IMR-90 (cell line): ENCODE measurements around the gene FLOT2.

ENCODE experiments used
- CEBPB ChIP-seq: IDR thresholded peaks from 2 replicates; pipeline ENCODE4 v1.6.1; 2012; ENCODE audit warnings: low read depth, low read length, improper control_type of control experiment
- CHD1 ChIP-seq: IDR thresholded peaks from 2 replicates; pipeline ENCODE4 v1.6.1; 2012; ENCODE audit warnings: low read depth, low read length, improper control_type of control experiment
- MAZ ChIP-seq: IDR thresholded peaks from 2 replicates; pipeline ENCODE4 v1.6.1; 2012; ENCODE audit warnings: low read depth, mild to moderate bottlenecking, low read length, improper control_type of control experiment, moderate library complexity, borderline replicate concordance
- POLR2A ChIP-seq: IDR thresholded peaks from 2 replicates; pipeline ENCODE4 v1.6.1; 2012; ENCODE audit warnings: mild to moderate bottlenecking, low read depth, low read length
- TF ChIP-seq, protein P1 (sequence below): conservative IDR thresholded peaks from 2 replicates; pipeline ENCODE4 v1.5.1; 2012; ENCODE audit warnings: mild to moderate bottlenecking, low read depth, low read length, improper control_type of control experiment

GRCh38 chr17:28873839-28874238 is 23.7 kb downstream of the FLOT2 start:
- TF ChIP-seq, protein P1, sequence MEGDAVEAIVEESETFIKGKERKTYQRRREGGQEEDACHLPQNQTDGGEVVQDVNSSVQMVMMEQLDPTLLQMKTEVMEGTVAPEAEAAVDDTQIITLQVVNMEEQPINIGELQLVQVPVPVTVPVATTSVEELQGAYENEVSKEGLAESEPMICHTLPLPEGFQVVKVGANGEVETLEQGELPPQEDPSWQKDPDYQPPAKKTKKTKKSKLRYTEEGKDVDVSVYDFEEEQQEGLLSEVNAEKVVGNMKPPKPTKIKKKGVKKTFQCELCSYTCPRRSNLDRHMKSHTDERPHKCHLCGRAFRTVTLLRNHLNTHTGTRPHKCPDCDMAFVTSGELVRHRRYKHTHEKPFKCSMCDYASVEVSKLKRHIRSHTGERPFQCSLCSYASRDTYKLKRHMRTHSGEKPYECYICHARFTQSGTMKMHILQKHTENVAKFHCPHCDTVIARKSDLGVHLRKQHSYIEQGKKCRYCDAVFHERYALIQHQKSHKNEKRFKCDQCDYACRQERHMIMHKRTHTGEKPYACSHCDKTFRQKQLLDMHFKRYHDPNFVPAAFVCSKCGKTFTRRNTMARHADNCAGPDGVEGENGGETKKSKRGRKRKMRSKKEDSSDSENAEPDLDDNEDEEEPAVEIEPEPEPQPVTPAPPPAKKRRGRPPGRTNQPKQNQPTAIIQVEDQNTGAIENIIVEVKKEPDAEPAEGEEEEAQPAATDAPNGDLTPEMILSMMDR: no peak
- TF ChIP-seq CEBPB: no peak
- no peak for TF ChIP-seq CHD1
- TF ChIP-seq POLR2A: no peak
- no peak for TF ChIP-seq MAZ
